GM19035 (cell line): ENCODE results near the gene TCEAL8.
"Not testable (repeated sequence)": the region's sequence is repeated elsewhere in the genome, so short reads cannot be mapped to it uniquely, and the experiment has no call there.

ENCODE experiments used
- ATAC-seq: cut with Tn5 transposase; IDR thresholded peaks from one replicate; pipeline ENCODE4 v1.9.1; 2021; ENCODE audit not compliant: unreplicated experiment

Gene TCEAL8

GRCh38 chrX:103254921-103255493 lies at the start of gene TCEAL8:
Gene TCEAL8, minus strand, starts transcription at chrX:103255155. Its CDS starts 1,176 bp downstream, at chrX:103253979.
- peak; percentile 97 for ATAC-seq

- ATAC-seq: no peak
Observed at GRCh38 chrX:103304705-103305104, 49.8 kb upstream of the TCEAL8 start.

- no peak for ATAC-seq
Observed at GRCh38 chrX:103293118-103293517, 38.2 kb upstream of the TCEAL8 start.

GRCh38 chrX:103279624-103280023 lies 24.7 kb upstream of the TCEAL8 start:
- ATAC-seq: no peak

- no peak for ATAC-seq
Observed at GRCh38 chrX:103276581-103277002, 21.6 kb upstream of the TCEAL8 start, which contains the start of gene TCEAL5. Gene TCEAL5, minus strand, starts transcription at chrX:103276750. Its CDS starts 2,187 bp downstream, at chrX:103274563.

- ATAC-seq: no peak
Observed at GRCh38 chrX:103275947-103276567, 21.1 kb upstream of the TCEAL8 start.

GRCh38 chrX:103274284-103274683 lies 19.3 kb upstream of the TCEAL8 start:
- no peak for ATAC-seq

- ATAC-seq: no peak
Observed at GRCh38 chrX:103258275-103258674, 3.3 kb upstream of the TCEAL8 start.

- ATAC-seq: no peak
Observed at GRCh38 chrX:103256651-103257050, 1.7 kb upstream of the TCEAL8 start.

GRCh38 chrX:103254171-103254824 lies 657 bp downstream of the TCEAL8 start:
- peak; percentile 63 for ATAC-seq

GRCh38 chrX:103253608-103254007 lies 1.3 kb downstream of the TCEAL8 start:
- ATAC-seq: no peak

- ATAC-seq: no peak
Observed at GRCh38 chrX:103250977-103251376, 4.0 kb downstream of the TCEAL8 start.

- no peak for ATAC-seq
Observed at GRCh38 chrX:103249805-103250204, 5.2 kb downstream of the TCEAL8 start.

GRCh38 chrX:103248553-103248952 lies 6.4 kb downstream of the TCEAL8 start:
- ATAC-seq: no peak

- no peak for ATAC-seq
Observed at GRCh38 chrX:103240155-103240554, 14.8 kb downstream of the TCEAL8 start.

- ATAC-seq: no peak
Observed at GRCh38 chrX:103236296-103236695, 18.7 kb downstream of the TCEAL8 start.

- ATAC-seq: not testable (repeated sequence)
Observed at GRCh38 chrX:103235608-103236007, 19.3 kb downstream of the TCEAL8 start.

GRCh38 chrX:103234869-103235268 lies 20.1 kb downstream of the TCEAL8 start:
- no peak for ATAC-seq

- ATAC-seq: no peak
Observed at GRCh38 chrX:103233263-103233662, 21.7 kb downstream of the TCEAL8 start.

GRCh38 chrX:103225918-103226317 lies 29.0 kb downstream of the TCEAL8 start:
- ATAC-seq: not testable (repeated sequence)

GRCh38 chrX:103220511-103221323 lies 34.2 kb downstream of the TCEAL8 start:
- ATAC-seq: no peak
